Suprapubic skin (tissue), 4 donors: Measurements from ENCODE around the gene GRIA4. TPM values are rescaled to one million over a fixed set of nuclear protein-coding genes. Genes with fewer than 3 reads are reported as not detected.

Experiments
- DNase-seq, 2 donors: peaks; one replicate each; pipeline ENCODE4 v3.0.0-alpha.2; 2019; ENCODE audit warnings: low spot score in 2 of 2
- H3K27ac ChIP-seq: fragments of 200-600 bp; sonication (generic); one replicate; pipeline ENCODE4 v1.5.1; 2019
- H3K27me3 ChIP-seq: fragments of 200-600 bp; sonication (generic); one replicate; pipeline ENCODE4 v1.5.1; 2019
- H3K36me3 ChIP-seq: fragments of 200-600 bp; sonication (generic); one replicate; pipeline ENCODE4 v1.5.1; 2019
- H3K4me1 ChIP-seq: fragments of 200-600 bp; sonication (generic); one replicate; pipeline ENCODE4 v1.5.1; 2019
- H3K4me3 ChIP-seq: fragments of 200-600 bp; sonication (generic); one replicate; pipeline ENCODE4 v1.5.1; 2019; ENCODE audit warnings: mild to moderate bottlenecking
- H3K9me3 ChIP-seq: fragments of 200-600 bp; sonication (generic); one replicate; pipeline ENCODE4 v1.5.1; 2019
- CTCF ChIP-seq, 2 donors: fragments of 200-600 bp in 1 of 2; fragments of 450-650 bp in 1 of 2; sonication (generic) in 1 of 2; IDR thresholded peaks; one replicate each; pipeline ENCODE4 v1.5.1; 2016 to 2019; ENCODE audit warnings: antibody characterized with exemption in 2 of 2, mild to moderate bottlenecking in 1 of 2, moderate library complexity in 1 of 2
- EP300 ChIP-seq: sonication (generic); formaldehyde crosslinking; IDR thresholded peaks from one replicate; pipeline ENCODE4 v1.6.1; 2017; ENCODE audit warnings: antibody characterized with exemption
- POLR2A ChIP-seq, 2 donors: fragments of 450-650 bp; IDR thresholded peaks; one replicate each; pipeline ENCODE4 v1.6.1; 2017; ENCODE audit warnings: antibody characterized with exemption in 2 of 2, mild to moderate bottlenecking in 2 of 2, moderate library complexity in 2 of 2
- POLR2AphosphoS5 ChIP-seq, 3 donors: sonication (generic); formaldehyde crosslinking; IDR thresholded peaks; one replicate each; pipeline ENCODE4 v1.6.1; 2017; ENCODE audit warnings: antibody characterized with exemption in 3 of 3
- WGBS: methylation state at CpG from one replicate; pipeline ENCODE4 v1.1.5; 2018; 5-methylcytosine and 5-hydroxymethylcytosine counted together
- total RNA-seq, 4 donors: library from RNA; depleted of rRNA; stranded (reverse); fragments of >200 nt; gene quantifications; one replicate each; pipeline ENCODE4 v1.1.0, GENCODE V29; 2016

The GRIA4 gene
- total RNA-seq, 4 donors from 2014 or later, result 1.1 to 2.3 (median 1.8) TPM

- no peaks in the 10 kb centered on the region for H3K9me3 ChIP-seq
Measured at GRCh38 chr11:105824457-105825013, 214.7 kb downstream of the GRIA4 start.

GRCh38 chr11:105825141-105825540 lies 215.3 kb downstream of the GRIA4 start:
- no peaks in the 10 kb centered on the region for H3K27me3 ChIP-seq
- H3K36me3 ChIP-seq, result no peaks in the 10 kb centered on the region
- DNase-seq, result no peak
- 86% methylated on average over 1 of the region's 1 CpG for WGBS
- no peaks in the 10 kb centered on the region for H3K9me3 ChIP-seq
- no peak overlapping the region for H3K4me3 ChIP-seq
- no peak for TF ChIP-seq EP300
- TF ChIP-seq POLR2A (IDR thresholded peaks at IDR 0.05), result no peak
- no peak for TF ChIP-seq POLR2AphosphoS5 (IDR thresholded peaks at IDR 0.05)
- no peak for TF ChIP-seq CTCF (IDR thresholded peaks at IDR 0.05)
- H3K27ac ChIP-seq, result no peak overlapping the region
- no peaks in the 10 kb centered on the region for H3K4me1 ChIP-seq

More at GRCh38 chr11:105824457-105825013, 214.7 kb downstream of the GRIA4 start:
- Histone ChIP-seq H3K4me1 (no peaks in the 10 kb centered on the region), H3K27ac (no peak overlapping the region), H3K36me3 (no peaks in the 10 kb centered on the region), H3K27me3 (no peaks in the 10 kb centered on the region), H3K4me3 (no peak overlapping the region)
- DNase-seq, result no peak
- TF ChIP-seq POLR2A (IDR thresholded peaks at IDR 0.05), result no peak
- no peak for TF ChIP-seq POLR2AphosphoS5 (IDR thresholded peaks at IDR 0.05)
- no peak for TF ChIP-seq CTCF (IDR thresholded peaks at IDR 0.05)
- TF ChIP-seq EP300, result no peak
- WGBS, result 68% methylated on average over 10 of the region's 10 CpGs

- no peak for DNase-seq
- WGBS, result 0% methylated on average over 1 of the region's 1 CpG
- Histone ChIP-seq H3K27me3 (no peaks in the 10 kb centered on the region), H3K4me3 (no peak overlapping the region), H3K4me1 (no peaks in the 10 kb centered on the region), H3K27ac (no peak overlapping the region), H3K36me3 (no peaks in the 10 kb centered on the region), H3K9me3 (no peaks in the 10 kb centered on the region)
- TF ChIP-seq CTCF (IDR thresholded peaks at IDR 0.05) (no peak), POLR2AphosphoS5 (IDR thresholded peaks at IDR 0.05) (no peak), POLR2A (IDR thresholded peaks at IDR 0.05) (no peak), EP300 (no peak)
Measured at GRCh38 chr11:105827906-105828305, 218.0 kb downstream of the GRIA4 start.

- no peaks in the 10 kb centered on the region for H3K4me1 ChIP-seq
- no peaks in the 10 kb centered on the region for H3K36me3 ChIP-seq
- DNase-seq, result no peak
- WGBS, result 81% methylated on average over 1 of the region's 1 CpG
- no peaks in the 10 kb centered on the region for H3K9me3 ChIP-seq
- TF ChIP-seq EP300 (no peak), POLR2AphosphoS5 (IDR thresholded peaks at IDR 0.05) (no peak), POLR2A (IDR thresholded peaks at IDR 0.05) (no peak), CTCF (IDR thresholded peaks at IDR 0.05) (no peak)
- H3K27ac ChIP-seq, result no peak overlapping the region
- H3K4me3 ChIP-seq, result no peak overlapping the region
- no peaks in the 10 kb centered on the region for H3K27me3 ChIP-seq
Measured at GRCh38 chr11:105829084-105829483, 219.2 kb downstream of the GRIA4 start.

- Histone ChIP-seq H3K4me1 (no peaks in the 10 kb centered on the region), H3K27ac (no peak overlapping the region), H3K36me3 (no peaks in the 10 kb centered on the region), H3K4me3 (no peak overlapping the region), H3K27me3 (no peaks in the 10 kb centered on the region), H3K9me3 (no peaks in the 10 kb centered on the region)
- 66% methylated on average over 1 of the region's 1 CpG for WGBS
- no peak for DNase-seq
- TF ChIP-seq POLR2AphosphoS5 (IDR thresholded peaks at IDR 0.05), result no peak
- no peak for TF ChIP-seq EP300
- TF ChIP-seq POLR2A (IDR thresholded peaks at IDR 0.05), result no peak
- TF ChIP-seq CTCF (IDR thresholded peaks at IDR 0.05), result no peak
Measured at GRCh38 chr11:105834461-105834860, 224.6 kb downstream of the GRIA4 start.
